HG02759 (cell line): ENCODE measurements around the gene AGAP1.

ENCODE experiments used
- ATAC-seq: cut with Tn5 transposase; IDR thresholded peaks from one replicate; pipeline ENCODE4 v1.9.1; 2021; ENCODE audit warnings: mild to moderate bottlenecking, moderate library complexity; ENCODE audit not compliant: unreplicated experiment

AGAP1 gene

GRCh38 chr2:235507928-235508327, 14.1 kb downstream of the AGAP1 start:
- no peak for ATAC-seq

- no peak for ATAC-seq
Measured at GRCh38 chr2:235508371-235509160, 14.7 kb downstream of the AGAP1 start.

- no peak for ATAC-seq
Measured at GRCh38 chr2:235510318-235510717, 16.5 kb downstream of the AGAP1 start.

- no peak for ATAC-seq
Measured at GRCh38 chr2:235511187-235511661, 17.4 kb downstream of the AGAP1 start.

- no peak for ATAC-seq
Measured at GRCh38 chr2:235511751-235512698, 18.2 kb downstream of the AGAP1 start.

- no peak for ATAC-seq
Measured at GRCh38 chr2:235512699-235513053, 18.8 kb downstream of the AGAP1 start.

GRCh38 chr2:235513984-235514626, 20.3 kb downstream of the AGAP1 start:
- ATAC-seq, result no peak

GRCh38 chr2:235514627-235515363, 21.0 kb downstream of the AGAP1 start:
- ATAC-seq, result no peak

GRCh38 chr2:235515364-235515742, 21.5 kb downstream of the AGAP1 start:
- no peak for ATAC-seq

- ATAC-seq, result no peak
Measured at GRCh38 chr2:235515821-235516220, 22.0 kb downstream of the AGAP1 start.

GRCh38 chr2:235516257-235516656, 22.4 kb downstream of the AGAP1 start:
- no peak for ATAC-seq

- no peak for ATAC-seq
Measured at GRCh38 chr2:235518322-235519090, 24.7 kb downstream of the AGAP1 start.

- no peak for ATAC-seq
Measured at GRCh38 chr2:235520787-235521186, 26.9 kb downstream of the AGAP1 start.

- ATAC-seq, result no peak
Measured at GRCh38 chr2:235521844-235522243, 28.0 kb downstream of the AGAP1 start.

GRCh38 chr2:235523021-235523420, 29.2 kb downstream of the AGAP1 start:
- no peak for ATAC-seq

- ATAC-seq, result no peak
Measured at GRCh38 chr2:235523486-235524150, 29.8 kb downstream of the AGAP1 start.

GRCh38 chr2:235526166-235526565, 32.3 kb downstream of the AGAP1 start:
- ATAC-seq, result no peak

- no peak for ATAC-seq
Measured at GRCh38 chr2:235527806-235528469, 34.1 kb downstream of the AGAP1 start.

- no peak for ATAC-seq
Measured at GRCh38 chr2:235529621-235530020, 35.8 kb downstream of the AGAP1 start.
